Gastrocnemius medialis (tissue), 4 donors: ENCODE data around the gene MICU1. TPM values are rescaled to one million over a fixed set of nuclear protein-coding genes. Genes with fewer than 3 reads are reported as not detected.

Source experiments
- ATAC-seq, 2 donors: fragments of 150-250 bp; one replicate each; pipeline ENCODE4 v1.9.1; 2016
- DNase-seq, 2 donors: peaks; one replicate each; pipeline ENCODE4 v3.0.0-alpha.2; 2019
- H3K27ac ChIP-seq, 4 donors: fragments of 200-600 bp; sonication (generic); 1 replicate in 1 of 4; 2 replicates in 3 of 4; pipeline ENCODE4 v1.5.1; 2016 to 2018; ENCODE audit warnings: mild to moderate bottlenecking in 2 of 4, moderate library complexity in 1 of 4
- H3K27me3 ChIP-seq, 3 donors: fragments of 200-600 bp; sonication (generic) in 2 of 3; 1 replicate in 1 of 3; 2 replicates in 2 of 3; pipeline versions ENCODE4 v1.5.1 to v1.6.0; 2016 to 2019; ENCODE audit warnings: mild to moderate bottlenecking in 1 of 3, moderate library complexity in 1 of 3
- H3K36me3 ChIP-seq, 2 donors: fragments of 200-600 bp; sonication (generic) in 1 of 2; one replicate each; pipeline ENCODE4 v1.5.1; 2017 to 2018
- H3K4me1 ChIP-seq, 2 donors: fragments of 200-600 bp; sonication (generic) in 1 of 2; one replicate each; pipeline ENCODE4 v1.5.1; 2016 to 2017; ENCODE audit warnings: mild to moderate bottlenecking in 2 of 2
- H3K4me3 ChIP-seq, 4 donors: fragments of 200-600 bp; sonication (generic) in 3 of 4; 1 replicate in 1 of 4; 2 replicates in 3 of 4; pipeline ENCODE4 v1.5.1; 2016 to 2019; ENCODE audit warnings: mild to moderate bottlenecking in 2 of 4
- H3K9me3 ChIP-seq, 3 donors: fragments of 200-600 bp; sonication (generic) in 2 of 3; 1 replicate in 1 of 3; 2 replicates in 2 of 3; pipeline ENCODE4 v1.5.1; 2016 to 2019
- POLR2A ChIP-seq, 2 donors: fragments of 450-650 bp; IDR thresholded peaks; one replicate each; pipeline ENCODE4 v1.6.1; 2017; ENCODE audit warnings: antibody characterized with exemption in 2 of 2, mild to moderate bottlenecking in 2 of 2, moderate library complexity in 2 of 2
- in situ Hi-C, 4 donors: fragments of 200-750 bp; cut with MboI; loops; one replicate each; pipeline versions ENCODE4 v1.15.0 to v1.8.0; 2017; ENCODE audit warnings: low sequenced_read_pairs in 4 of 4
- intact Hi-C: fragments of 100-400 bp; cut with DNase I; formaldehyde crosslinking; loops from one replicate; pipeline ENCODE4 v1.15.1; 2023; ENCODE audit warnings: low total_unique reads
- total RNA-seq, 4 donors: library from RNA; depleted of rRNA; stranded (reverse); fragments of >200 nt; gene quantifications; one replicate each; pipeline versions ENCODE4 v1.1.0 to v1.2.3, GENCODE V29; 2016
- TF ChIP-seq, protein P1 (sequence below), 5 experiments: fragments of 450-650 bp in 3 of 5; fragments of 200-600 bp in 2 of 5; sonication (generic) in 2 of 5; IDR thresholded peaks in 4 of 5; conservative IDR thresholded peaks in 1 of 5; 1 replicate in 4 of 5; 2 replicates in 1 of 5; pipeline ENCODE4 v1.5.1; 2016 to 2019; ENCODE audit warnings: antibody characterized with exemption in 5 of 5, mild to moderate bottlenecking in 3 of 5, moderate library complexity in 3 of 5

Gene MICU1
- total RNA-seq, 4 donors from 2014 or later, result 42.7 to 62.2 (median 51.9) TPM

- peaks cover 61% of the 10 kb centered on the region in 2 donors for H3K4me1 ChIP-seq
- H3K27ac ChIP-seq, result peak overlapping the region; percentile 92 to 97 (median 96)
- TF ChIP-seq POLR2A (IDR thresholded peaks at IDR 0.05), result no peak
- TF ChIP-seq, protein P1, sequence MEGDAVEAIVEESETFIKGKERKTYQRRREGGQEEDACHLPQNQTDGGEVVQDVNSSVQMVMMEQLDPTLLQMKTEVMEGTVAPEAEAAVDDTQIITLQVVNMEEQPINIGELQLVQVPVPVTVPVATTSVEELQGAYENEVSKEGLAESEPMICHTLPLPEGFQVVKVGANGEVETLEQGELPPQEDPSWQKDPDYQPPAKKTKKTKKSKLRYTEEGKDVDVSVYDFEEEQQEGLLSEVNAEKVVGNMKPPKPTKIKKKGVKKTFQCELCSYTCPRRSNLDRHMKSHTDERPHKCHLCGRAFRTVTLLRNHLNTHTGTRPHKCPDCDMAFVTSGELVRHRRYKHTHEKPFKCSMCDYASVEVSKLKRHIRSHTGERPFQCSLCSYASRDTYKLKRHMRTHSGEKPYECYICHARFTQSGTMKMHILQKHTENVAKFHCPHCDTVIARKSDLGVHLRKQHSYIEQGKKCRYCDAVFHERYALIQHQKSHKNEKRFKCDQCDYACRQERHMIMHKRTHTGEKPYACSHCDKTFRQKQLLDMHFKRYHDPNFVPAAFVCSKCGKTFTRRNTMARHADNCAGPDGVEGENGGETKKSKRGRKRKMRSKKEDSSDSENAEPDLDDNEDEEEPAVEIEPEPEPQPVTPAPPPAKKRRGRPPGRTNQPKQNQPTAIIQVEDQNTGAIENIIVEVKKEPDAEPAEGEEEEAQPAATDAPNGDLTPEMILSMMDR (IDR thresholded peaks at IDR 0.05 in 4 of 5, conservative IDR thresholded peaks at IDR 0.05 in 1 of 5), result no peak
- no peaks in the 10 kb centered on the region for H3K36me3 ChIP-seq
- H3K27me3 ChIP-seq, result no peaks in the 10 kb centered on the region
- no peaks in the 10 kb centered on the region for H3K9me3 ChIP-seq
- in situ Hi-C loops, result loop anchor here in 2 of 4 donors (5.0 to 10.0 kb wide), 2 partner anchors 84 to 91 kb away; no protein-coding TSS in a partner anchor
- H3K4me3 ChIP-seq, result peak overlapping the region; percentile 45 to 60 (median 48)
- no peak for DNase-seq
- no peak for ATAC-seq
- intact Hi-C loops, result loop anchor here (1.0 to 10.0 kb wide), 2 partner anchors 10 to 454 kb away; no protein-coding TSS in a partner anchor
Measured at GRCh38 chr10:72318418-72319262, 307.2 kb downstream of the MICU1 start.

Other genes with a start within 250 kb of the MICU1 start
- gene MCU, start 66.1 kb upstream of the MICU1 start, total RNA-seq, result 10 to 100 TPM; 25.1 to 61.3 (median 49.0) TPM